ENCODE measurements around the gene COL5A1. TPM values are rescaled to one million over a fixed set of nuclear protein-coding genes. Genes with fewer than 3 reads are reported as not detected.

COL5A1 gene
- total RNA-seq, 5 donors from 2014 or later (not counting 1 experiment from before 2014, with no cell fraction given): 0.18 to 2.3 (median 1.7) TPM

- peaks cover 0 to 7% of the 10 kb centered on the region in 2 experiments for H3K4me1 ChIP-seq (ENCODE audit: control insufficient read depth in 1 of 2, extremely low read depth in 1 of 2, insufficient read depth in 2 of 2, low read length in 2 of 2)
- DNase-seq (no peak), ATAC-seq (replicated peaks in 1 of 4) (no peak)
- no peaks in the 10 kb centered on the region for H3K27me3 Mint-ChIP-seq
- peaks cover 0 to 45% of the 10 kb centered on the region in 2 experiments for H3K27me3 ChIP-seq (replicated peaks in 1 of 2; ENCODE audit: control insufficient read depth in 2 of 2, extremely low read depth in 1 of 2, insufficient read depth in 2 of 2, low read length in 1 of 2)
- H3K9me3 Mint-ChIP-seq: no peaks in the 10 kb centered on the region
- H3K4me1 Mint-ChIP-seq: peaks cover 9% of the 10 kb centered on the region in 3 donors
- ChIA-PET CTCF (no interaction called here), POLR2A (no interaction called here)
- no peak overlapping the region for H3K4me3 ChIP-seq (ENCODE audit: control insufficient read depth in 1 of 2, extremely low read depth in 1 of 2, low read length in 1 of 2)
- WGBS (ENCODE audit: insufficient coverage): 85% methylated on average over 20 of the region's 29 CpGs
- no peak overlapping the region for H3K27ac ChIP-seq (ENCODE audit: low read length)
- H3K4me3 Mint-ChIP-seq: no peak overlapping the region
- H3K9me3 ChIP-seq: no peaks in the 10 kb centered on the region
- H3K27ac Mint-ChIP-seq: no peak overlapping the region
- H3K36me3 ChIP-seq (ENCODE audit: control insufficient read depth in 2 of 2, extremely low read depth in 1 of 2, insufficient read depth in 1 of 2, low read length in 1 of 2): no peaks in the 10 kb centered on the region
- H3K36me3 Mint-ChIP-seq: no peaks in the 10 kb centered on the region
Measured at GRCh38 chr9:134693641-134694367, 52.2 kb downstream of the COL5A1 start.

GRCh38 chr9:134694368-134694665 lies 52.7 kb downstream of the COL5A1 start:
- DNase-seq (no peak), ATAC-seq (replicated peaks in 1 of 4) (no peak)
- Mint-ChIP-seq H3K4me1 (peaks cover 9% of the 10 kb centered on the region in 3 donors), H3K27me3 (no peaks in the 10 kb centered on the region), H3K4me3 (no peak overlapping the region), H3K27ac (no peak overlapping the region), H3K9me3 (no peaks in the 10 kb centered on the region), H3K36me3 (no peaks in the 10 kb centered on the region)
- peaks cover 0 to 45% of the 10 kb centered on the region in 2 experiments for H3K27me3 ChIP-seq (replicated peaks in 1 of 2; ENCODE audit: control insufficient read depth in 2 of 2, extremely low read depth in 1 of 2, insufficient read depth in 2 of 2, low read length in 1 of 2)
- no peak overlapping the region for H3K4me3 ChIP-seq (ENCODE audit: control insufficient read depth in 1 of 2, extremely low read depth in 1 of 2, low read length in 1 of 2)
- ChIA-PET POLR2A (no interaction called here), CTCF (no interaction called here)
- 67% methylated on average over 4 of the region's 6 CpGs for WGBS (ENCODE audit: insufficient coverage)
- peaks cover 0 to 7% of the 10 kb centered on the region in 2 experiments for H3K4me1 ChIP-seq (ENCODE audit: control insufficient read depth in 1 of 2, extremely low read depth in 1 of 2, insufficient read depth in 2 of 2, low read length in 2 of 2)
- H3K36me3 ChIP-seq (ENCODE audit: control insufficient read depth in 2 of 2, extremely low read depth in 1 of 2, insufficient read depth in 1 of 2, low read length in 1 of 2): no peaks in the 10 kb centered on the region
- H3K9me3 ChIP-seq: no peaks in the 10 kb centered on the region
- no peak overlapping the region for H3K27ac ChIP-seq (ENCODE audit: low read length)

GRCh38 chr9:134694714-134695113 lies 53.1 kb downstream of the COL5A1 start:
- POLR2A ChIA-PET: no interaction called here
- 78% methylated on average over 12 of the region's 12 CpGs for WGBS (ENCODE audit: insufficient coverage)
- DNase-seq (no peak), ATAC-seq (replicated peaks in 1 of 4) (no peak)
- no peaks in the 10 kb centered on the region for H3K36me3 ChIP-seq (ENCODE audit: control insufficient read depth in 2 of 2, extremely low read depth in 1 of 2, insufficient read depth in 1 of 2, low read length in 1 of 2)
- H3K9me3 Mint-ChIP-seq: no peaks in the 10 kb centered on the region
- no peaks in the 10 kb centered on the region for H3K9me3 ChIP-seq
- peaks cover 0 to 41% of the 10 kb centered on the region in 2 experiments for H3K27me3 ChIP-seq (replicated peaks in 1 of 2; ENCODE audit: control insufficient read depth in 2 of 2, extremely low read depth in 1 of 2, insufficient read depth in 2 of 2, low read length in 1 of 2)
- H3K36me3 Mint-ChIP-seq: no peaks in the 10 kb centered on the region
- peaks cover 0 to 2% of the 10 kb centered on the region in 2 donors for H3K27me3 Mint-ChIP-seq
- CTCF ChIA-PET: no interaction called here
- no peak overlapping the region for H3K27ac Mint-ChIP-seq
- H3K4me3 ChIP-seq (ENCODE audit: control insufficient read depth in 1 of 2, extremely low read depth in 1 of 2, low read length in 1 of 2): no peak overlapping the region
- H3K4me3 Mint-ChIP-seq: no peak overlapping the region
- H3K4me1 ChIP-seq (ENCODE audit: control insufficient read depth in 1 of 2, extremely low read depth in 1 of 2, insufficient read depth in 2 of 2, low read length in 2 of 2): peaks cover 0 to 7% of the 10 kb centered on the region in 2 experiments
- no peak overlapping the region for H3K27ac ChIP-seq (ENCODE audit: low read length)
- H3K4me1 Mint-ChIP-seq: peaks cover 9% of the 10 kb centered on the region in 3 donors

GRCh38 chr9:134695144-134695543 lies 53.5 kb downstream of the COL5A1 start:
- H3K27ac Mint-ChIP-seq: no peak overlapping the region
- CTCF ChIA-PET: no interaction called here
- peaks cover 0 to 40% of the 10 kb centered on the region in 2 experiments for H3K27me3 ChIP-seq (replicated peaks in 1 of 2; ENCODE audit: control insufficient read depth in 2 of 2, extremely low read depth in 1 of 2, insufficient read depth in 2 of 2, low read length in 1 of 2)

GRCh38 chr9:134696433-134696832 lies 54.8 kb downstream of the COL5A1 start:
- ChIA-PET CTCF (no interaction called here), POLR2A (no interaction called here)
- H3K36me3 Mint-ChIP-seq: no peaks in the 10 kb centered on the region
- ATAC-seq (replicated peaks in 1 of 4): no peak
- H3K36me3 ChIP-seq (ENCODE audit: control insufficient read depth in 2 of 2, extremely low read depth in 1 of 2, insufficient read depth in 1 of 2, low read length in 1 of 2): no peaks in the 10 kb centered on the region
- WGBS (ENCODE audit: insufficient coverage): 84% methylated on average over 6 of the region's 8 CpGs
- H3K4me3 ChIP-seq (ENCODE audit: control insufficient read depth in 1 of 2, extremely low read depth in 1 of 2, low read length in 1 of 2): no peak overlapping the region
- no peaks in the 10 kb centered on the region for H3K9me3 Mint-ChIP-seq
- peaks cover 0 to 2% of the 10 kb centered on the region in 2 donors for H3K27me3 Mint-ChIP-seq
- no peak overlapping the region for H3K27ac ChIP-seq (ENCODE audit: low read length)
- DNase-seq: no peak
- no peak overlapping the region for H3K4me3 Mint-ChIP-seq
- H3K9me3 ChIP-seq: no peaks in the 10 kb centered on the region
- no peak overlapping the region for H3K27ac Mint-ChIP-seq
- H3K27me3 ChIP-seq (replicated peaks in 1 of 2; ENCODE audit: control insufficient read depth in 2 of 2, extremely low read depth in 1 of 2, insufficient read depth in 2 of 2, low read length in 1 of 2): peaks cover 0 to 37% of the 10 kb centered on the region in 2 experiments
- peaks cover 9% of the 10 kb centered on the region in 3 donors for H3K4me1 Mint-ChIP-seq
- H3K4me1 ChIP-seq (ENCODE audit: control insufficient read depth in 1 of 2, extremely low read depth in 1 of 2, insufficient read depth in 2 of 2, low read length in 2 of 2): peaks cover 0 to 7% of the 10 kb centered on the region in 2 experiments

More at GRCh38 chr9:134695144-134695543, 53.5 kb downstream of the COL5A1 start:
- Histone ChIP-seq H3K4me1 (ENCODE audit: control insufficient read depth in 1 of 2, extremely low read depth in 1 of 2, insufficient read depth in 2 of 2, low read length in 2 of 2) (peaks cover 0 to 7% of the 10 kb centered on the region in 2 experiments), H3K27ac (ENCODE audit: low read length) (no peak overlapping the region), H3K9me3 (no peaks in the 10 kb centered on the region), H3K36me3 (ENCODE audit: control insufficient read depth in 2 of 2, extremely low read depth in 1 of 2, insufficient read depth in 1 of 2, low read length in 1 of 2) (no peaks in the 10 kb centered on the region), H3K4me3 (ENCODE audit: control insufficient read depth in 1 of 2, extremely low read depth in 1 of 2, low read length in 1 of 2) (no peak overlapping the region)
- Mint-ChIP-seq H3K27me3 (peaks cover 0 to 2% of the 10 kb centered on the region in 2 donors), H3K9me3 (no peaks in the 10 kb centered on the region), H3K36me3 (no peaks in the 10 kb centered on the region), H3K4me1 (peaks cover 9% of the 10 kb centered on the region in 3 donors), H3K4me3 (no peak overlapping the region)
- POLR2A ChIA-PET: no interaction called here
- no peak for DNase-seq
- ATAC-seq (replicated peaks in 1 of 4): no peak
- 87% methylated on average over 7 of the region's 12 CpGs for WGBS (ENCODE audit: insufficient coverage)

GRCh38 chr9:134698111-134698510 lies 56.5 kb downstream of the COL5A1 start:
- Histone ChIP-seq H3K36me3 (ENCODE audit: control insufficient read depth in 2 of 2, extremely low read depth in 1 of 2, insufficient read depth in 1 of 2, low read length in 1 of 2) (no peaks in the 10 kb centered on the region), H3K9me3 (no peaks in the 10 kb centered on the region), H3K27ac (ENCODE audit: low read length) (no peak overlapping the region), H3K4me1 (ENCODE audit: control insufficient read depth in 1 of 2, extremely low read depth in 1 of 2, insufficient read depth in 2 of 2, low read length in 2 of 2) (peaks cover 0 to 3% of the 10 kb centered on the region in 2 experiments), H3K27me3 (replicated peaks in 1 of 2; ENCODE audit: control insufficient read depth in 2 of 2, extremely low read depth in 1 of 2, insufficient read depth in 2 of 2, low read length in 1 of 2) (peaks cover 0 to 30% of the 10 kb centered on the region in 2 experiments), H3K4me3 (ENCODE audit: control insufficient read depth in 1 of 2, extremely low read depth in 1 of 2, low read length in 1 of 2) (no peak overlapping the region)
- Mint-ChIP-seq H3K27ac (no peak overlapping the region), H3K4me3 (no peak overlapping the region), H3K9me3 (no peaks in the 10 kb centered on the region), H3K36me3 (no peaks in the 10 kb centered on the region), H3K4me1 (peaks cover 3 to 5% (median 3%) of the 10 kb centered on the region in 3 donors), H3K27me3 (peaks cover 0 to 2% of the 10 kb centered on the region in 2 donors)
- WGBS (ENCODE audit: insufficient coverage): 77% methylated on average over 5 of the region's 5 CpGs
- ChIA-PET CTCF (no interaction called here), POLR2A (no interaction called here)
- DNase-seq: no peak
- no peak for ATAC-seq (replicated peaks in 1 of 4)

All from T-cell (primary cell).